H1 (cell line): ENCODE measurements around the gene CCT6B.

ENCODE experiments used
- CTCF ChIP-seq, 3 experiments: IDR thresholded peaks; 1 replicate in 2 of 3; 2 replicates in 1 of 3; pipeline versions ENCODE4 v1.5.1 to v1.6.1; 2011; ENCODE audit warnings: low read length in 3 of 3, mild to moderate bottlenecking in 3 of 3, inconsistent platforms in 2 of 3, low read depth in 1 of 3, moderate library complexity in 1 of 3; ENCODE audit not compliant: insufficient read depth in 1 of 3; ENCODE audit errors: control extremely low read depth in 1 of 3
- POLR2A ChIP-seq, 2 experiments: IDR thresholded peaks; 1 replicate in 1 of 2; 2 replicates in 1 of 2; pipeline ENCODE4 v1.6.1; 2011; ENCODE audit warnings: low read depth in 2 of 2, low read length in 2 of 2, mild to moderate bottlenecking in 2 of 2; ENCODE audit errors: control extremely low read depth in 1 of 2

GRCh38 chr17:34926661-34927060, 34.6 kb downstream of the CCT6B start:
- TF ChIP-seq CTCF (IDR thresholded peaks at IDR 0.05; ENCODE audit: control extremely low read depth in 1 of 3, insufficient read depth in 1 of 3, low read depth in 1 of 3, low read length in 3 of 3) (no peak), POLR2A (IDR thresholded peaks at IDR 0.05; ENCODE audit: control extremely low read depth in 1 of 2, low read depth in 2 of 2, low read length in 2 of 2) (no peak)
